Tibial artery (tissue), 4 donors: ENCODE results near the gene EXOC6B.

Experiments used
- DNase-seq, 2 donors: peaks; one replicate each; pipeline ENCODE4 v3.0.0-alpha.2; 2019
- H3K27ac ChIP-seq, 2 donors: fragments of 200-600 bp; sonication (generic) in 1 of 2; 1 replicate in 1 of 2; 2 replicates in 1 of 2; pipeline ENCODE4 v1.5.1; 2018 to 2019; ENCODE audit warnings: mild to moderate bottlenecking in 1 of 2
- H3K27me3 ChIP-seq, 2 donors: fragments of 200-600 bp; sonication (generic) in 1 of 2; one replicate each; pipeline versions ENCODE4 v1.5.1 to v1.6.0; 2016 to 2019
- H3K36me3 ChIP-seq, 3 donors: fragments of 200-600 bp; sonication (generic) in 2 of 3; one replicate each; pipeline ENCODE4 v1.5.1; 2016 to 2019; ENCODE audit warnings: mild to moderate bottlenecking in 2 of 3
- H3K4me1 ChIP-seq, 4 donors: fragments of 200-600 bp; sonication (generic) in 2 of 4; 1 replicate in 3 of 4; 2 replicates in 1 of 4; pipeline ENCODE4 v1.5.1; 2016 to 2019
- H3K4me3 ChIP-seq, 2 donors: fragments of 200-600 bp; sonication (generic) in 1 of 2; 1 replicate in 1 of 2; 2 replicates in 1 of 2; pipeline ENCODE4 v1.5.1; 2018 to 2019; ENCODE audit warnings: mild to moderate bottlenecking in 2 of 2
- H3K9me3 ChIP-seq, 3 donors: fragments of 200-600 bp; sonication (generic) in 1 of 3; one replicate each; pipeline ENCODE4 v1.5.1; 2016 to 2019
- CTCF ChIP-seq, 2 experiments: fragments of 200-600 bp in 1 of 2; fragments of 450-650 bp in 1 of 2; IDR thresholded peaks; one replicate each; pipeline ENCODE4 v1.5.1; 2017 to 2019; ENCODE audit warnings: antibody characterized with exemption in 2 of 2, mild to moderate bottlenecking in 1 of 2, moderate library complexity in 1 of 2
- intact Hi-C: fragments of 100-400 bp; cut with DNase I; formaldehyde crosslinking; loops from one replicate; pipeline ENCODE4 v1.15.0; 2023; ENCODE audit warnings: low total_unique reads

The EXOC6B gene

GRCh38 chr2:72205504-72205881, 620.3 kb downstream of the EXOC6B start:
- no peak overlapping the region for H3K4me3 ChIP-seq
- no peaks in the 10 kb centered on the region for H3K27me3 ChIP-seq
- no peaks in the 10 kb centered on the region for H3K36me3 ChIP-seq
- intact Hi-C loops = no loop called here
- no peak for DNase-seq
- peaks cover 0 to 11% (median 0%) of the 10 kb centered on the region in 4 donors for H3K4me1 ChIP-seq
- no peak for TF ChIP-seq CTCF (IDR thresholded peaks at IDR 0.05)
- H3K9me3 ChIP-seq = no peaks in the 10 kb centered on the region
- H3K27ac ChIP-seq = no peak overlapping the region

- DNase-seq = no peak
Observed at GRCh38 chr2:72204786-72205503, 620.9 kb downstream of the EXOC6B start.

GRCh38 chr2:72204156-72204785, 621.6 kb downstream of the EXOC6B start:
- Histone ChIP-seq H3K27ac (no peak overlapping the region), H3K4me1 (peaks cover 0 to 11% (median 0%) of the 10 kb centered on the region in 4 donors), H3K9me3 (no peaks in the 10 kb centered on the region), H3K4me3 (no peak overlapping the region), H3K27me3 (no peaks in the 10 kb centered on the region), H3K36me3 (no peaks in the 10 kb centered on the region)
- no peak for DNase-seq
- TF ChIP-seq CTCF (IDR thresholded peaks at IDR 0.05) = no peak
- intact Hi-C loops = no loop called here

More at GRCh38 chr2:72204786-72205503, 620.9 kb downstream of the EXOC6B start:
- peaks cover 0 to 11% (median 0%) of the 10 kb centered on the region in 4 donors for H3K4me1 ChIP-seq
- H3K4me3 ChIP-seq = no peak overlapping the region
- no peaks in the 10 kb centered on the region for H3K27me3 ChIP-seq
- no peaks in the 10 kb centered on the region for H3K9me3 ChIP-seq
- no peak overlapping the region for H3K27ac ChIP-seq
- no peaks in the 10 kb centered on the region for H3K36me3 ChIP-seq
- intact Hi-C loops = no loop called here
- no peak for TF ChIP-seq CTCF (IDR thresholded peaks at IDR 0.05)

- H3K4me1 ChIP-seq = peaks cover 0 to 9% (median under 1%) of the 10 kb centered on the region in 4 donors
- no peaks in the 10 kb centered on the region for H3K36me3 ChIP-seq
- no peak for TF ChIP-seq CTCF (IDR thresholded peaks at IDR 0.05)
- no peaks in the 10 kb centered on the region for H3K27me3 ChIP-seq
- no peak overlapping the region for H3K4me3 ChIP-seq
- no peaks in the 10 kb centered on the region for H3K9me3 ChIP-seq
- intact Hi-C loops = no loop called here
- no peak overlapping the region for H3K27ac ChIP-seq
- no peak for DNase-seq
Observed at GRCh38 chr2:72198532-72199241, 627.1 kb downstream of the EXOC6B start.

GRCh38 chr2:72193723-72194122, 632.1 kb downstream of the EXOC6B start:
- no peak overlapping the region for H3K27ac ChIP-seq
- no peaks in the 10 kb centered on the region for H3K36me3 ChIP-seq
- peaks cover 0 to 9% (median 0%) of the 10 kb centered on the region in 4 donors for H3K4me1 ChIP-seq
- no peak overlapping the region for H3K4me3 ChIP-seq
- intact Hi-C loops = no loop called here
- no peaks in the 10 kb centered on the region for H3K27me3 ChIP-seq
- no peak for TF ChIP-seq CTCF (IDR thresholded peaks at IDR 0.05)
- no peaks in the 10 kb centered on the region for H3K9me3 ChIP-seq
- DNase-seq = no peak
